Measurements from ENCODE around the gene CHPF. TPM values are rescaled to one million over a fixed set of nuclear protein-coding genes. Genes with fewer than 3 reads are reported as not detected.

Gene CHPF
- total and polyA plus RNA-seq, 2 donors (not counting 1 experiment from before 2014, with no cell fraction given), result 1.3 to 5.2 TPM

DNA sequence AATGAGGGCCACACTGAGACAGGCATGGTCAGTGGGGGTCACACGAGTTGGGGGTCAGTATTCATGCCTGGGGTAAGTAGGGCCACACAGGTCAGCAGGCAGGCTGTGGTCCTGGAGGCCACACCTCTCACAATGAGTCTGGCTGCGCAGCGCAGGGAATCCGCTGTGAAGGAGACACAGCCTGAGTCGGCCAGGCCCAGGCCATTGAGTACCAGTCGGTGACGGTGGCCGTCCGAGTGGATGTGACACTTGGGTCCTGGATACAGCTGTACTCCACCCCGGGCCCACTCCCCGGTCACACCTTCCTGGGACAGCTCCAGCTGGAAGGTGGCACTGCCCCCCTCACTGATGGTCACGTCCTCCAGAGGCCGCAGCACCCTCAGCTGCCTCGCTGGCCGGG lies 10.7 kb upstream of the CHPF start:
- intact Hi-C loops (cut with micrococcal nuclease), result no loop called here
- Histone ChIP-seq H3K27ac (ENCODE audit: low read length in 2 of 2) (no peak overlapping the region), H3K79me2 (ENCODE audit: control insufficient read depth, insufficient read depth, low read length) (no peaks in the 10 kb centered on the region), H3K27me3 (replicated peaks in 1 of 4; ENCODE audit: control extremely low read depth in 1 of 4, control insufficient read depth in 3 of 4, insufficient read depth in 4 of 4, low read length in 3 of 4) (peaks cover 0 to 68% (median 23%) of the 10 kb centered on the region in 4 experiments), H3K4me1 (ENCODE audit: control insufficient read depth in 2 of 2, insufficient read depth in 2 of 2, low read length in 2 of 2) (peaks cover 20 to 30% of the 10 kb centered on the region in 2 donors), H4K20me1 (ENCODE audit: control insufficient read depth, insufficient read depth, low read length, poor library complexity, severe bottlenecking) (no peaks in the 10 kb centered on the region), H3K4me3 (ENCODE audit: control extremely low read depth in 1 of 5, extremely low read depth in 1 of 5, insufficient read depth in 1 of 5, low read depth in 2 of 5, low read length in 4 of 5) (no peak overlapping the region), H3K4me2 (replicated peaks; ENCODE audit: low read depth, low read length, poor library complexity, severe bottlenecking) (no peak overlapping the region), H3K9ac (ENCODE audit: low read length) (no peak overlapping the region), H2AFZ (ENCODE audit: insufficient read depth, low read depth, low read length, poor library complexity, severe bottlenecking) (no peak overlapping the region), H3K36me3 (replicated peaks in 1 of 2; ENCODE audit: control extremely low read depth in 1 of 2, control insufficient read depth in 1 of 2, extremely low read depth in 1 of 2, insufficient read depth in 2 of 2, low read length in 1 of 2) (no peaks in the 10 kb centered on the region), H3K9me3 (ENCODE audit: control extremely low read depth in 1 of 3, control insufficient read depth in 2 of 3, insufficient read depth in 1 of 3, low read length in 2 of 3) (peaks cover 0 to 34% (median 0%) of the 10 kb centered on the region in 3 donors)
- ChIA-PET POLR2A (no interaction called here), CTCF (interaction anchor here (0.7 kb wide), 1 partner anchor 11 kb away, joined by 3 read pairs; the partner anchor contains the start of genes CHPF and TMEM198)
- no peak for DNase-seq
- no peak for TF ChIP-seq EZH2 (IDR thresholded peaks at IDR 0.05; ENCODE audit: borderline replicate concordance, insufficient read depth, low read depth, low read length, poor library complexity, severe bottlenecking)
- TF ChIP-seq, protein P1, sequence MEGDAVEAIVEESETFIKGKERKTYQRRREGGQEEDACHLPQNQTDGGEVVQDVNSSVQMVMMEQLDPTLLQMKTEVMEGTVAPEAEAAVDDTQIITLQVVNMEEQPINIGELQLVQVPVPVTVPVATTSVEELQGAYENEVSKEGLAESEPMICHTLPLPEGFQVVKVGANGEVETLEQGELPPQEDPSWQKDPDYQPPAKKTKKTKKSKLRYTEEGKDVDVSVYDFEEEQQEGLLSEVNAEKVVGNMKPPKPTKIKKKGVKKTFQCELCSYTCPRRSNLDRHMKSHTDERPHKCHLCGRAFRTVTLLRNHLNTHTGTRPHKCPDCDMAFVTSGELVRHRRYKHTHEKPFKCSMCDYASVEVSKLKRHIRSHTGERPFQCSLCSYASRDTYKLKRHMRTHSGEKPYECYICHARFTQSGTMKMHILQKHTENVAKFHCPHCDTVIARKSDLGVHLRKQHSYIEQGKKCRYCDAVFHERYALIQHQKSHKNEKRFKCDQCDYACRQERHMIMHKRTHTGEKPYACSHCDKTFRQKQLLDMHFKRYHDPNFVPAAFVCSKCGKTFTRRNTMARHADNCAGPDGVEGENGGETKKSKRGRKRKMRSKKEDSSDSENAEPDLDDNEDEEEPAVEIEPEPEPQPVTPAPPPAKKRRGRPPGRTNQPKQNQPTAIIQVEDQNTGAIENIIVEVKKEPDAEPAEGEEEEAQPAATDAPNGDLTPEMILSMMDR (IDR thresholded peaks at IDR 0.05), result no peak
- Mint-ChIP-seq H3K27ac (no peak overlapping the region), H3K9me3 (ENCODE audit: insufficient read depth) (no peaks in the 10 kb centered on the region), H3K4me1 (peaks cover 14% of the 10 kb centered on the region), H3K27me3 (peaks cover 43% of the 10 kb centered on the region), H3K4me3 (peak overlapping the region; percentile 19)
- ATAC-seq (ENCODE audit: low read depth), result no peak
- 95% methylated on average over 13 of the region's 15 CpGs for WGBS (ENCODE audit: insufficient coverage)

DNA sequence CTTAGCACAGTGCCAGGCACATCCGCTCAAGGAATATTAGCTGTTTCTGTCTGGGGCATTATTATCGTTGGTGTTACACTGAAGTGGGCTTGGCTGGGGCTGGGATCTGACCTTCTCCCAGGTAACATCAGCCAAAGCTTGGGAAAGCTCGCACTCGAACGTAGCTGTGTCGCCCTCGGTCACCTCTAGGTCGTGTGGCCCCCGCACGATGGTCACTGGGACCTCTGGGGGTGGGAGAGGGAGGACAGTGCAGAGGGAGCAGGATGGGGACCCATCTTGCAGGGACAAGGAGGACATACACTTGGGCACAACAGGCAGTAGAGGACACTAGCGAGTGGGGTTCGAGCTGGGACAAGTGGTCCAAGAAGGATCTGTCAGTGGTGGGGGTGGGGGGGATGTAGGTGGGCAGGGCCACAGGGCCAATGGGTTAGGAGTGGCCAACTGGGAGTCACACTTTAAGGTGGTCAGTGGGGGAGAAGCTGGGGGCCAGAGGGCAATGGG lies 9.9 kb upstream of the CHPF start:
- H4K20me1 ChIP-seq (ENCODE audit: control insufficient read depth, insufficient read depth, low read length, poor library complexity, severe bottlenecking), result no peaks in the 10 kb centered on the region
- ATAC-seq (ENCODE audit: low read depth), result no peak
- H3K79me2 ChIP-seq (ENCODE audit: control insufficient read depth, insufficient read depth, low read length), result no peaks in the 10 kb centered on the region
- no peaks in the 10 kb centered on the region for H3K36me3 ChIP-seq (replicated peaks in 1 of 2; ENCODE audit: control extremely low read depth in 1 of 2, control insufficient read depth in 1 of 2, extremely low read depth in 1 of 2, insufficient read depth in 2 of 2, low read length in 1 of 2)
- no peak overlapping the region for H3K4me3 ChIP-seq (ENCODE audit: control extremely low read depth in 1 of 5, extremely low read depth in 1 of 5, insufficient read depth in 1 of 5, low read depth in 2 of 5, low read length in 4 of 5)
- peak overlapping the region; percentile 71 for H3K4me3 Mint-ChIP-seq
- TF ChIP-seq, protein P1 (IDR thresholded peaks at IDR 0.05), result no peak
- no peak for TF ChIP-seq EZH2 (IDR thresholded peaks at IDR 0.05; ENCODE audit: borderline replicate concordance, insufficient read depth, low read depth, low read length, poor library complexity, severe bottlenecking)
- intact Hi-C loops (cut with micrococcal nuclease), result loop anchor here (2.0 kb wide), 1 partner anchor 43 kb away; the partner anchor contains the start of gene STK11IP
- POLR2A ChIA-PET, result interaction anchor here (1.9 kb wide), 1 partner anchor 10 kb away, joined by 4 read pairs; the partner anchor contains the start of genes CHPF and TMEM198
- peaks cover 0 to 71% (median 23%) of the 10 kb centered on the region in 4 experiments for H3K27me3 ChIP-seq (replicated peaks in 1 of 4; ENCODE audit: control extremely low read depth in 1 of 4, control insufficient read depth in 3 of 4, insufficient read depth in 4 of 4, low read length in 3 of 4)
- H3K27ac Mint-ChIP-seq, result no peak overlapping the region
- no peak overlapping the region for H2AFZ ChIP-seq (ENCODE audit: insufficient read depth, low read depth, low read length, poor library complexity, severe bottlenecking)
- peaks cover 0 to 37% (median 0%) of the 10 kb centered on the region in 3 donors for H3K9me3 ChIP-seq (ENCODE audit: control extremely low read depth in 1 of 3, control insufficient read depth in 2 of 3, insufficient read depth in 1 of 3, low read length in 2 of 3)
- CTCF ChIA-PET, result interaction anchor here (0.7 kb wide), 1 partner anchor 10 kb away, joined by 3 read pairs; the partner anchor contains the start of genes CHPF and TMEM198
- H3K9ac ChIP-seq (ENCODE audit: low read length), result no peak overlapping the region
- H3K27ac ChIP-seq (ENCODE audit: low read length in 2 of 2), result no peak overlapping the region
- H3K4me1 ChIP-seq (ENCODE audit: control insufficient read depth in 2 of 2, insufficient read depth in 2 of 2, low read length in 2 of 2), result peaks cover 20 to 30% of the 10 kb centered on the region in 2 donors
- WGBS (ENCODE audit: insufficient coverage), result 88% methylated on average over 12 of the region's 12 CpGs
- H3K9me3 Mint-ChIP-seq (ENCODE audit: insufficient read depth), result no peaks in the 10 kb centered on the region
- H3K4me2 ChIP-seq (replicated peaks; ENCODE audit: low read depth, low read length, poor library complexity, severe bottlenecking), result peak overlapping the region; percentile 98
- peaks cover 14% of the 10 kb centered on the region for H3K4me1 Mint-ChIP-seq
- DNase-seq, result no peak
- peaks cover 48% of the 10 kb centered on the region for H3K27me3 Mint-ChIP-seq

Measured in B cell (primary cell).